Astrocyte (in vitro differentiated cells and primary cell): ENCODE results near the gene RPS23.

Experiments used
- CTCF ChIP-seq: IDR thresholded peaks from 2 replicates; pipeline ENCODE4 v1.5.1; 2011; ENCODE audit warnings: low read depth, mild to moderate bottlenecking, inconsistent platforms, low read length, moderate library complexity; ENCODE audit not compliant: insufficient read depth
- EZH2 ChIP-seq: IDR thresholded peaks from 2 replicates; pipeline ENCODE4 v1.6.1; 2012; ENCODE audit warnings: mild to moderate bottlenecking, low read length, inconsistent platforms; ENCODE audit not compliant: insufficient read depth

GRCh38 chr5:82276800-82277612 lies 1.1 kb downstream of the RPS23 start:
- TF ChIP-seq CTCF = no peak
- TF ChIP-seq EZH2 = no peak
